ENCODE data around the gene DNAJC5. TPM values are rescaled to one million over a fixed set of nuclear protein-coding genes. Genes with fewer than 3 reads are reported as not detected.
A peak's percentile ranks its signal among the peaks of the same experiment; 100 is the strongest.

DNAJC5 gene
- total RNA-seq, 1 donor from 2014 or later, result 42.3 TPM

DNA sequence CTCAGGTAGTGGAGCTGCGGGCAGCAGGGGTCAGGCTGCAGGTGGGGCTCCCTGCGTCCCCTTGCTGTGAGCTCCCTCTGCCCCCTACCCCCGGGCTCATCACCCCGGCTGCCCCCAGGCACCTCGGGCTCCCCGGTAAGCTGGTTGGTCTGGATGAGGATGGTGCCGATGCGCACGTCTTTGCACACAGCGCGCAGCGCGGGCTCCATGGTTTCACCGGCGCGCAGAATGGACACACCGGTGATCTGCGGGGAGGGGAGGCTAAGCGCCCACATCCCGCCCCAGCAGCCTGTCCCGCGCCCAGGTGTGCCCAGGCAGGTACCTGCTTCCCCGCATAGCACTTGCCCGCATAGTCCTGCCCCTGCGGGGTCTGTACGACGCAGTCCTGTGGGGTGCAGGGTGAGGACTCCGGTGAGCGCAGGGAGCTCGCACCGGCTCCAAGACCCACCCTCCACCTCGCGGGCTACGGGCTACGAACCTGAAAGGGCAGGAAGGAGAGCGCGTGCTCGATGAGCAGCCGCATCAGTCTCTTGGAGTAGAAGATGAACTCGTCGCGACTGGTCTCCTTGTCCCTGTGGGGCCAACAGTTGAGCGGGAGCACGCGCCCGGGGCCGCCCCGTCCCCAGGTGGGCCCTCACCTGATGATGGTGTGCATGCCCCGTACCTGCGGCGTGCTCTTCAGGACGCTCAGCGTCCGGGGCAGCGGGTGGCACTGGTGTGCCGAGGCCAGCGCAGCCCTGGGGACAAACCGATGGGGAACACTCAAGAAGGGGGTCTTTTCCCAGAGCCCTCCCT is 45.7 kb downstream of the DNAJC5 start:
- H3K27ac Mint-ChIP-seq, result peak overlapping the region; percentile 67
- H3K4me1 Mint-ChIP-seq, result peaks cover 8% of the 10 kb centered on the region
- intact Hi-C loops (cut with micrococcal nuclease), result loop anchor here (1.0 kb wide), 1 partner anchor 75 kb away; the partner anchor contains the start of gene TPD52L2
- peak overlapping the region; percentile 43 for H3K4me3 Mint-ChIP-seq
- peaks cover 28% of the 10 kb centered on the region for H3K36me3 Mint-ChIP-seq (ENCODE audit: low read depth)
- no peaks in the 10 kb centered on the region for H3K27me3 Mint-ChIP-seq
- DNase-seq, result no peak
- no peaks in the 10 kb centered on the region for H3K9me3 Mint-ChIP-seq

DNA sequence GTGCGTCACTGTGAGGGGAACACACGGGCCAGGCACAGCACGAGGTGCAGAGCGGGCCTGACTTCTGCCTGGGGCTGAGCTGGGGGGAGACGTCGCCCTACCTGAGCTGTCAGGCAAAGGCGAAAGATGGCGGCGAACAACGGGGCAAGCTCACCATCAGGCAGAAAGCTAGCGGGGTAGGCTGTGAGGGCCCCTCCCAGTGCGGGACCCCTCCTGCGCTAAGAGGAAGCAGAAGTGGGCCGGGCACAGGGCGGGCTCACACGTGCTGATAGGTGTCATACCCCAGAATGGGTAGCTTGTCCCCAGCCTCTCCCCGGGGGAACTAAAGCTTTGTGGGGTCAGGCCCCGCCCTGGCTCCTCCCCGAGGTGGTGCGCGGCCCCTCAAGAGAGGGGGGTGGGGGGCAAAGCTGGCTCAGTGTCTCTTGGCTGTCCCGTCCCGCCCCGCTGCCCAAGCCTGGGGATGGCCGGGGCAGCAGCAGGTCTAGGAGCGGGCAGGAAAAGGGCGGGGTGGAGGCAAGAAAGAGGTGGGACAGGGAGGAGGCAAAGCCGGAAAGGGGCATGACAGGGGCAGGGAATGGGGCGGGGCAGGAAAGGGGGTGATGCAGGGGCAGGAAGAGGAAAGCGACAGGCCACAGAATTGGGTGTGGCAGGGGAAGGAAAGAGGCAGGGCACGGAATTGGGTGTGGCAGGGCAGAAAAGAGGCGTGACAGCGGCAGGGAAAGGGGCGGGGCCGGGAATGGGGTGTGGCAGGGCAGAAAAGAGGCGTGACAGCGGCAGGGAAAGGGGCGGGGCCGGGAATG is 46.6 kb downstream of the DNAJC5 start:
- peaks cover 8% of the 10 kb centered on the region for H3K4me1 Mint-ChIP-seq
- peak overlapping the region; percentile 74 for H3K27ac Mint-ChIP-seq
- intact Hi-C loops (cut with micrococcal nuclease), result loop anchor here (1.0 kb wide), 1 partner anchor 76 kb away; the partner anchor contains the start of gene TPD52L2
- DNase-seq, result peak; percentile 95
- H3K36me3 Mint-ChIP-seq (ENCODE audit: low read depth), result peaks cover 23% of the 10 kb centered on the region
- no peaks in the 10 kb centered on the region for H3K9me3 Mint-ChIP-seq
- H3K4me3 Mint-ChIP-seq, result peak overlapping the region; percentile 43
- no peaks in the 10 kb centered on the region for H3K27me3 Mint-ChIP-seq

DNA sequence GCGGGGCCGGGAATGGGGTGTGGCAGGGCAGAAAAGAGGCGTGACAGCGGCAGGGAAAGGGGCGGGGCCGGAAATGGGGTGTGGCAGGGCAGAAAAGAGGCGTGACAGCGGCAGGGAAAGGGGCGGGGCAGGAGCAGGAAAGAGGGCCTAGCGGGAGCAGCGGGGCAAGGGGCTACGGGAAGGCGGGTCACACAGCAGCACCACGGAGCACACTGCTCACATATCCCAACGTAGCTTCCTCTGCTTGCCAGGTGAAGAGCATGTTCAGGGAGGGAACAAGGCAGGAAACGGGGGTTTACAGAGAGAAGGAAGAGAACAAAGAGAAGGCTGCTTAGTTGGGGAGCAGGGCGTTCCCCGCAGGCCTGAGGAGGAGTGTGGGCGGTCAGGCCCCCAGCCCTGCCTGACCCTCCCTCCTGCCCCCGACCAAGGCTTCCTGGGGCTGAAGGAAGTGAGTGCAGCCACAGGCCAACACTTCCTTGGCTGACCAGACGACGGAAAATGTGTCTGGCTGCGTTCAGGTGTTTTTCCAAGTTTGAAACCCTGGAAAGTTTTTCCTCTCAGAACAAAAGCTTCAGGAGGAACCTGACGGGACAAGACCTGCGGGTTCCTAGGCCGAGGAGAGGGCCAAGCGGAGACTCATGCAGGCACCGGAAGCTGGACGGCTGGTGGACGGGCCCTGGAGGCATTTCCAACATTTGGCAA is 47.5 kb downstream of the DNAJC5 start:
- Mint-ChIP-seq H3K4me1 (peaks cover 15% of the 10 kb centered on the region), H3K4me3 (peak overlapping the region; percentile 52), H3K36me3 (ENCODE audit: low read depth) (peaks cover 26% of the 10 kb centered on the region), H3K9me3 (no peaks in the 10 kb centered on the region), H3K27me3 (no peaks in the 10 kb centered on the region), H3K27ac (peak overlapping the region; percentile 77)
- peak; percentile 88 for DNase-seq
- intact Hi-C loops (cut with micrococcal nuclease), result no loop called here

DNA sequence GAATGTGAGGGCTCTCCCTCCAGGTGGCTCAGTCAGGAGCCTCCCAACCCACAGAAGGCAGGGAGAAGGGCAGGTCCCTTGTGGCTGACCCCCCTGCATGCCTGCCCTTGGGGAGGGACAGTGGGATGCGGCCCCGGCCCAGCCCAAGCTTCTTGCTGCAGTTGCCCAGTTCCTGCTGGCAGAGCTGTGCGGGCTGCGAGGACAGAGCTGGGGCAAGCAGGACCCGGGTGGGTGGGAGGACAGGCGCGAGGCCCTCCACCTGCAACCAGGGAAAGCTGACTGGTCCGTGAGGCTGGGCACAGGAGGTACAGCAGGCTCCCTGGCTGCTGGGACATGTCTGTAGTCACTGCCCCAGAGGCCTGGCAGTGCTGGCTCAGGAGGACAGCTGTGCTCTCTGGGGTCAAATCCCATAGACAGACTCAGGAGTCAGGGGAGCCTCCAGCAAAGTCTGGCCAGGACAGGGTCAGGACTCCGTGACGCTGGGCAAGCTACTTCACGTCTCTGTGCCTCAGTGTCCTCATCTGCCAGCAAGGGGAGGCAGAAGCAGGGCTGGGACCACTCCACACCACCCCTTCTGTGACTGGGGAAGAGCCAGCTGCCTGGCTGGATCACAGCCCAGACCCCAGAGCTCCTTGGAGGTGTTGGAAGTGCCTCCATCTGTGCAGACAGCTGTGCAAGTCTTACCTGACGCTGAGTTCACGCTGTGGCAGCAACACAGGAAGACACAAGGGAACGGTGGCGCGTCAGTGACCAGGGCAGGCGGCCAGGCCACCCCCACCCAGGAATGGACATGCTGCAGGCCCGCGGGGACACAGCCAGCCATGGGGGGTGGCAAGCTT is 48.3 kb downstream of the DNAJC5 start:
- Mint-ChIP-seq H3K4me1 (peaks cover 22% of the 10 kb centered on the region), H3K36me3 (ENCODE audit: low read depth) (peaks cover 22% of the 10 kb centered on the region), H3K27me3 (no peaks in the 10 kb centered on the region), H3K27ac (no peak overlapping the region), H3K4me3 (no peak overlapping the region), H3K9me3 (no peaks in the 10 kb centered on the region)
- no peak for DNase-seq
- intact Hi-C loops (cut with micrococcal nuclease), result no loop called here

DNA sequence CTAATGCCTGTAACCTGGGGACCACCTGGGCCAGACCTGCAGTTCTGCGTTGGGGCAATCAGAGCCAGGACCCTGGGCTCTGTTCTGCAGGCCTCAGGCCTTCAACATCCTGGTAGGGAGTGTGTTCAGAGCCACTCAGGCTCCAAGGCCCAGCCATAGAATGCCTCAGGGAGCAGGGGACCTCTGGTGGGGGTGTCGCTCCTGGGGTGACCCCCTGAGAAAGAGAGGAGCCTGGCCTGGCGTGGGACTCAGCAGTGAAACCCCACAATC is 48.8 kb downstream of the DNAJC5 start:
- H3K36me3 Mint-ChIP-seq (ENCODE audit: low read depth), result peaks cover 24% of the 10 kb centered on the region
- H3K4me1 Mint-ChIP-seq, result peaks cover 27% of the 10 kb centered on the region
- intact Hi-C loops (cut with micrococcal nuclease), result no loop called here
- DNase-seq, result no peak
- no peaks in the 10 kb centered on the region for H3K9me3 Mint-ChIP-seq
- H3K4me3 Mint-ChIP-seq, result no peak overlapping the region
- H3K27me3 Mint-ChIP-seq, result no peaks in the 10 kb centered on the region
- H3K27ac Mint-ChIP-seq, result no peak overlapping the region

DNA sequence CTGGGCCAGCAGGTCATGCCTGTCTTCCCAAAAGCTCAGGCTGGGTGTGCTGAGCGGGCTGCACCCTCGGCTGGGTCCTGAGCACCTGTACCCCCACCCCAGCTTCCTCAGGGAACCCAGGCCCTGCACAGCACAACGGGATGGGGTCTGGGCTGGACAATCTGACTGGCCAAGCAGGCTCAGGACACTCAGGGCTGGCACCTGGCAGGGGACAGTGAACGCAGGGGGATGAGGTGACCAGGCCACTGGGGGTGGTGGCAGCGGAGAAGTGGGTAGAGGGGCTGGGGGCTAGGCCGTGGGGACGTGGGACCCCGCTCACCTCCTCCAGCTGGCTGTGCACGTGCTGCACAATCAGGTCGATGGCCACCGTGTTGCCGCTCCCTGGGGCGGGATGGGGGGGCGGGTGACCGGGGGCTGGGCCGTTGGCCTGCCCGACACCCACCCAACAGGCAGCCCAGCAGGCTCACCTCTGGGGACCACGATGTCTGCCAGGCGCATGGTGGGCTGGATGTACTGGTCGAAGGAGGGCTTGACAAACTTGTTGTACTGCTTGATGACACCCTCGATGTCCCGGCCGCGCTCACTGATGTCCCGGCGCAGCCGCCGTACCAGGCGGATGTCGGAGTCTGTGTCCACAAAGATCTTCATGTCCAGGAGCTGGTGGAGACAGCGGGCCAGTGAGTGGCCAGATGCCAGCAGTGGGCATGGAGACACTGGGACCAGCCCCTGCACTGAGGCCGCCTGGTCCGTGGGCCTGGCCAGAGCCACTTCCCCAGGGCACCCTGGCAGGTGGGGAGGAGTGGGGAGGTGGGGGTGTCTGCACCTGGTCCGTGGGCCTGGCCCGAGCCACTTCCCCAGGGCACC is 49.4 kb downstream of the DNAJC5 start:
- intact Hi-C loops (cut with micrococcal nuclease), result no loop called here
- no peak overlapping the region for H3K4me3 Mint-ChIP-seq
- no peak overlapping the region for H3K27ac Mint-ChIP-seq
- peaks cover 24% of the 10 kb centered on the region for H3K36me3 Mint-ChIP-seq (ENCODE audit: low read depth)
- H3K27me3 Mint-ChIP-seq, result no peaks in the 10 kb centered on the region
- DNase-seq, result no peak
- no peaks in the 10 kb centered on the region for H3K9me3 Mint-ChIP-seq
- H3K4me1 Mint-ChIP-seq, result peaks cover 32% of the 10 kb centered on the region

DNA sequence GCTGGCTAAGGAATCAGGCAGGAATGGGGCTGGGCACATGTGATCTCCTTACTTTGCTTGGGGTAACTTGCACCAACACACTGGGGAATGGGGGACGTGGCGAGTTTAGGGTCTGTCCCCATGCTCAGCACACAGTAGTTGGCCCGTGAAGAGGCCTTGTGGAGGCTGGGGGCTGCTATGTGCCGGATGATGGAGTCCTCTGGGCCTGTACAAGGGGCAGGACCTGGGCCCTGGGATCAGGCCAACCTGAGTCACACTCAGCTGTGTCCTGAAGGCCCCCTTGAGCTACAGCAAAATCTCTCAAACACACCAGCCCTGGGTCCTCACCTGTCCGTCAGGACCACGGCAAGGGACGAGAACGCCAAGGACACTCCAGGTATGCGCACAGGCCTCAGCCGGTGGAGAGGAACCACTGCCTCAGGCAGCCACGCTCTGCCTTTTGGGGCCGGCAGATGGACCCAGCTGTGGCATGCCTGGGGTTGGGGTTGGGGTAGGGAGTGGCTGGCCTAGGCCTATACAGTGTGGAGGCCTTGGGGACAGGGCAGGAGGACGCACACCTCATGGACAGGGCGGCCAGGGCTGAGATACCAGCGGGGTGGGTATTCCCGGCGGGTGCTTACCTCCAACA is 50.2 kb downstream of the DNAJC5 start:
- no peak overlapping the region for H3K27ac Mint-ChIP-seq
- no peaks in the 10 kb centered on the region for H3K27me3 Mint-ChIP-seq
- peaks cover 36% of the 10 kb centered on the region for H3K4me1 Mint-ChIP-seq
- H3K36me3 Mint-ChIP-seq (ENCODE audit: low read depth), result peaks cover 23% of the 10 kb centered on the region
- no peak overlapping the region for H3K4me3 Mint-ChIP-seq
- DNase-seq, result no peak
- H3K9me3 Mint-ChIP-seq, result no peaks in the 10 kb centered on the region
- intact Hi-C loops (cut with micrococcal nuclease), result no loop called here

DNA sequence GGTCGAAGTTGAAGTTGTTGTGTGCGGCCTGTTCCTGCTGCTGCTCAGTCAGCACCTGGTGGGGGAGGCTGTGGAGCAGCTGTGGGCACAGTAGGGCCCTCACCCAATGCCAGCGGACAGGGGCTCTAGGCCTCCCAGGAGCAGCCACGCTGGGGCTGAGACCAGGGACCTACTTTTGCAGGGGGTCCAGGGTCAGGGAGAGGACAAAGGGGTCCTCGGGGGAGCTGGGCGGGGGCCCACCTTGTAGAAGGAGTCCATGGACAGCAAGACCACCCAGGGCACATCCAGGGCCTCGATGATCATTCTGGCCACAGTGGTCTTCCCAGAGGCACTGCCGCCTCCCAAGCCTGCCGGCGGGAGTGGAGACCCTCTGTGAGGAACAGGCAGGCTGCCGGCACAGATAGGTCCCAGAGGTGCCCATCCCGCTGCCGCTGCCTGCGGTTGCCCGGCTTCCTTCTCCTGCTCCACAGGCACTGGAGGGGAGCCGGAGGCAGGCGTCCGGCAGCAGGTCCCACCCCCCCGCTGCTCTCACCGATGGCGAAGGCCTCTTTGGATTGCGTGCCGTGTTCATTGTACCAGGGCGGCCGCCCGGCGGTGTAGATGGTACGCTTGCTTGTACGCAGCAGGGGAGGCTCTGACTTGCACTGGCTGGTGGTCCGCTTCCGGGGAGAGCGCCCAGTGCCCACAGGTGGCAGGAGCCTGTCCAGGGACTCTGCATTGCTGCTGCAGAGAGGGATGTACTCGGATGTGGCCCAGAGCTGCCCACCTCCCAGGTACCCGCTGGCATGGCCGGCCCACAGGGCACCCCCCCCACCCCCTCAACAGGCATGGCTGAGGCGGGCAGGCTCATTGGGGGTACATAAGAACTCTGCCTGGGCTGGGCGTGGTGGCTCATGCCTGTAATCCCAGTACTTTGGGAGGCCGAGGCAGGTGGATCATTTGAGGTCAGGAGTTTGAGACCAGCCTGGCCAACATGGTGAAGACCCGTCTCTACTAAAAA is 51.3 kb downstream of the DNAJC5 start:
- intact Hi-C loops (cut with micrococcal nuclease), result no loop called here
- Mint-ChIP-seq H3K27me3 (no peaks in the 10 kb centered on the region), H3K27ac (no peak overlapping the region), H3K4me3 (no peak overlapping the region), H3K9me3 (no peaks in the 10 kb centered on the region), H3K4me1 (peaks cover 34% of the 10 kb centered on the region), H3K36me3 (ENCODE audit: low read depth) (peaks cover 18% of the 10 kb centered on the region)
- no peak for DNase-seq

DNA sequence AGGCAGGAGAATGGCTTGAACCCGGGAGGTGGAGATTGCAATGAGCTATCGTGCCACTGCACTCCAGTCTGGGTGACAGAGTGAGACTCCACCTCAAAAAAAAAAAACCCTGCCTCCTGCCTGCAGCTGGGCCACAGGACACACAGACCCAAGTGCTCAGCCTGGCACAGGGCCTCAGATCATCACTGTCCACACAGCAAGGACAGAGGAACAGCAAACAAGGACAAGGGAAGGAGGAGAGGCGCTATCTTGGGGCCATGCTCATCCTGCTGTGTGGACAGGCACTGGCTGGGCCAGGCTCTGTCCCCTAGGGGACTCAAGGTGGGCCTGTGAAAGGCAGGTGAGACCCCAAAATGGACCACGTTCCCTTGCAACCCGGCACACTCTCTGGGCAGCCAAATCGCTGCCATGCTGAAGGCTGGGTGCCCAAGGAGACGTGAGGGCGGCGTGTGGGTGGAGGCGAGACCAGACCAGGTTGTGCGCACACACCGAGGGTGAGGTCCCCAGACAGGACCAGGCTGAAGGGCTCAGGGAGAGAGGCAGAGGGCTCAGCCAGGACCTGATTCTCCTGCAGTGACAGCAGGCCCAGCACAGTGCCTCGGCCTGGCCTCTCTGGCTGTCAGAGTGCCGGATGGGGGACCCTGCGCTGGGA is 52.2 kb downstream of the DNAJC5 start:
- H3K36me3 Mint-ChIP-seq (ENCODE audit: low read depth), result peaks cover 18% of the 10 kb centered on the region
- H3K4me1 Mint-ChIP-seq, result peaks cover 31% of the 10 kb centered on the region
- H3K27me3 Mint-ChIP-seq, result no peaks in the 10 kb centered on the region
- intact Hi-C loops (cut with micrococcal nuclease), result no loop called here
- no peak for DNase-seq
- H3K4me3 Mint-ChIP-seq, result peak overlapping the region; percentile 49
- H3K27ac Mint-ChIP-seq, result peak overlapping the region; percentile 16
- no peaks in the 10 kb centered on the region for H3K9me3 Mint-ChIP-seq

DNA sequence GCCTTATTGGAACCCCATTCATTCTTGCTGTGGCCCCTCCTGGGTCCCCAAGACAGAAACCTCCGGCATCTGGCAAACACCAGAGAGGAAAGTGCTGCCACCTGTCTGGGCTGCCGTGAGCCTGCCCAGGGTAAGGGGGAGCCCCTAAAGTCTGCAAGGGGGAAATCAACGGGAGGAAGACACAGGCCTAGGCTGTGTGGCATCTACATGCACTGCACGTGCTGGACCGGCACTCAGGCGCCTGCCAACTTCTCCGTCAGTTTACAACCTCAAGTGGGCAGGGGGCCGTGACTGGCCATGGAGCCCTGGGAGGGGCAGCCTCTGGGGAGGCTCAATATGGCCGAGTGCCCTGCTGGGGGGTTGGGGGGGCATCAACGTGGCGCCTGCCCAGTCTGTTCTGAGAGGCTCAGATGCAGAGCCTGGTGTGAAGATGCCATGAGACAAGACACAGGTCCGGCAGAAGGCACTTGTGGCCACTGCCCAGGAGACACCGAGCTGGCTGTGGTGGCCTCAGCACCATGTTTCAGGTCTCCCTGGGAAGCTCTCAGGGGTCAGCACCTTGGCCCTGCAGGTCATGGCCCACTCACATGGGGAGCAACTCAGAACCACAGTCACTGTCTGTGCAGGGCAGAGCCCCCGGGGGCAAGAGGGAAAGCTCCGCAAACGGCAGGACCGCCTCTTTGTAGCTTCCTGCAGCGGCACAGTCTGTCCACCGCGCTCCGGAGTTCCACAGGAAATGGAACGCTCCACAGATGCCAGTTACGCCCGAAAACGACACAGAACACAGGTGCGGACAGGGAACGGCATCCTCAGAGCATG is 52.9 kb downstream of the DNAJC5 start:
- peak; percentile 81 for DNase-seq
- H3K9me3 Mint-ChIP-seq, result no peaks in the 10 kb centered on the region
- peaks cover 27% of the 10 kb centered on the region for H3K4me1 Mint-ChIP-seq
- no peaks in the 10 kb centered on the region for H3K27me3 Mint-ChIP-seq
- peak overlapping the region; percentile 77 for H3K27ac Mint-ChIP-seq
- H3K4me3 Mint-ChIP-seq, result peak overlapping the region; percentile 70
- H3K36me3 Mint-ChIP-seq (ENCODE audit: low read depth), result peaks cover 15% of the 10 kb centered on the region
- intact Hi-C loops (cut with micrococcal nuclease), result no loop called here

All from activated CD4-positive, alpha-beta T cell treated with anti-CD3 and anti-CD28 coated beads, Interleukin-2, amount 10 ng/mL, durations not matched to agents 24 days and 14 days (primary cell).